Amniotic epithelial cell (primary cell): ENCODE results near the gene SCAANT1.

Experiments
- DNase-seq: peaks from one replicate; pipeline ENCODE4 v3.0.0-alpha.2; 2010; ENCODE audit warnings: low read depth

SCAANT1 gene

DNA sequence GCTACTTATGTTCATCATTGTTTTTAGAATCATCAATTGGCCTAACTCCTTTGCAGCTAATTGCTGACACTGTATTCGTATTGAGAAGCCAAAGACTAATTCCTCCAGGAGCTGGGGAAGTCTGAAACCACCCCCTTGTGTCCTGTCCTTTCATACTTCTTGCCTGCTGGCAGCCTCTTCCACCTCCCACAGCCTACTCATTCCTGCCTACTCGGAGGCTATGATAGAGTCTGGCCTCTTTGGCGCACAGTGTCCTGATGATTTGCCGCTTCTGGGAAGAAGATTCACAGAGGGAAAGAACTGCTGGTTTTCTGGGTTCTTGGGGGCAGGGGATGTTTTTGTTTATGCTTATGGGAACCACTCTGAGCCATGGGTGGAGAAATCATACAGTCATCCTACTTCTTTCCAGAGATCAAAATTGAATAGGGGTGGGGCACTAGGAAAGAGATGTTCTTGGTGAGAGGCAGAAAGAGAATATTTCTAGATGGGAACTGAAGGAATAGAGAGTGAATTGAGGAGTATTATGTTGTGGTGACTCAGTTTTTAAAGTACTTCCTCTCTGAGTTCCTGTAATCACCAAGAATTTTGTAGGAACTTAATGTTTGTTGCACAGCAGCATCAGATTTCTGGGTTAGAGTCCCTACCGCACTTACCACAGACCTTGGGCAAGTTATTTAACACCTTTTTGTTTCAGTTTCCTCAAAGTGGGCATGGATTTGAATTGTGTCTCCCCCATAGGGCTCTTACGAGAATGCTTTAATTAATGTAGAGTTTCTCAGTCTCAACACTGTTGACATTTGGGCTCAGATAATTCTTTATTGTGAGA lies 22.1 kb upstream of the SCAANT1 start:
- peak; percentile 42 for DNase-seq

DNA sequence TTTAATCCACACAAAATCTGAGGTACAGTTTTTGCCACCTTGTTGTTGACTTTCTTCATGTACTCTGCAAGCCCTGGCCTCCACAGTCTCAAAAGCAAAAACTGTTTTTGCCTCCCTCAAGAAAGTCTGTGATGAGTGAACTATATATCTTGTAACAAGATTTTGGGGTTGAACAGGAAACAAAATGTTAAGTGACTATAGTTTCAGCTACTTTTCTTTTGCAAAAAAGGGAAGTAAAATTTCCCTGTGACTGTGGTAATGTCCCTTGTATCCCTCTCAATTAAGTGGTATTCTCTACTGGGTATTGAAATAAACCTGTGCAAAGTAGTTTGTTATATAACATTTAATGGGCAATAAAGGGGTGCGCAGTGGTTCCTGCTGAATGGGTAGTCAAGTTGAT lies 21.3 kb upstream of the SCAANT1 start:
- DNase-seq, result no peak

- DNase-seq, result no peak
Observed at GRCh38 chr3:63932509-63933212, 20.5 kb upstream of the SCAANT1 start.

GRCh38 chr3:63931290-63931689 lies 19.1 kb upstream of the SCAANT1 start:
- no peak for DNase-seq

GRCh38 chr3:63927422-63928280 lies 15.5 kb upstream of the SCAANT1 start:
- peak; percentile 50 for DNase-seq

- DNase-seq, result no peak
Observed at GRCh38 chr3:63926309-63926708, 14.1 kb upstream of the SCAANT1 start.

- DNase-seq, result no peak
Observed at GRCh38 chr3:63922491-63923199, 10.5 kb upstream of the SCAANT1 start.

DNA sequence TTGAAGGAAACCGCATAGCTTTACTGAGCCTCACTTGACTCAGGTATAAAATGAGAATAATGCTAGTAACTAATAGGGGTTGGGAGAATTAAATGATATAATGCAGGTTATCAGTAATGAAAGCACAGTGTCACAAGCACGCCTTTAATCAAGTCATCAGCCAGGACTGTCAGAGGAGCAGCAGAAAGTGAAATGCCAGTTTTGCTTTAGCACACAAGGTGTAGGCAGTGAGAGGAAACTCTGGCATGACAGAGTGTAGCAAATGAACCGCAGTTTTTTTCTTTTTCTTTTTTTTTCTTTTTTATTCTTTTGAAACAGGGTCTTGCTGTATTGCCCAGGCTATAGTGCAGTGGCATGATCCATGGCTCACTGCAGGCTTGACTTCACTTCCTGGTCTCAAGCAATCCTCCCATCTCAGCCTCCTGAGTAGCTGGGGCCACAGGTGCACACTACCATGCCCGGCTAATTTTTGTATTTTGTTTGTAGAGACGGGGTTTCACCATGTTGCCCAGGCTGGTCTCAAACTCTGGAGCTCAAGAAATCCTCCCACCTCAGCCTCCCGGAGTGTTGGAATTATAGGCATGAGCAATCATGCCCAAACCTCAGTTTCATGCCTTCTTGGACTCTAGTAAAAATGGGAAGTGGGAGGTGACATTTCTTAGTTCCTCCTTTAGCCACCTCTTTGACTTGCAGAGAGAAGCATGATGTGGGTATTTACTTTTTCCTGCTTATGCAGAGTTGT lies 9.7 kb upstream of the SCAANT1 start:
- no peak for DNase-seq

DNA sequence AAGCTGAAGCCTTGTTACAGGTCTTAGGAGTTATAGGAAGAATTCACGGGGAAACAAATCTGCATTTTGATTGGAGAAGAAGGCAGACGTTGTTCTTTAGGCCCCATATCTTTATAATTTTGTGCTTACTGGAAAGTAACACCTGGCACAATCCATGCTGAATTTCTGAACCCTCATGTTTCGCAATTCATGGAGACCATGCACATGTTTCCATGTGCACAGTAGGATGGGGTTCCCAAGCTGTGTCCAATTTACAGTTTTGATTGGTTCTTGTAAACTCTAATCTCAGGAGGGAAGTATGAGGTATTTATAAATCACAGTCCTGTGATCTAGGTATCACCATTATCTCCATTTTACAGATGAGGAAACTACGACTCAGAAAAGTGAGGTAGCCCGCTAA lies 7.8 kb upstream of the SCAANT1 start:
- peak; percentile 27 for DNase-seq

DNA sequence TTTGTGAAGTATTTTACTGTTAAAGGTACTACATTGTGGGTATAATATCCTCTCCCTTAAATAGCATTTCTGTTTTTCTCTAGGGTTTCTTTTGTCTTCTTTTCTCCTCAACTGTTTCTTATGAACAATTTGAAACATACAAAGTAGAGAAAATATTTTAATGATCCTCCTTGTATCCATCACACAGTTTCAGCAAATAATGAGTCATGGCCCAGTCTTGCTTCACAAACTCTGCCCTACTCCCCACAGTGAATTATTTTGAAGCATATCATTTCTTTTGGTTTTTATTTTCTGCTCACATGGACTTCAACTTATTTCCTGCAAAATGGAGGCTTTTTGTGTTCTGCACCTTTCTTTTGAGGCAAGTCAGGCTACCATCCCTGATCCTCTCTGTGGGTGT lies 6.1 kb upstream of the SCAANT1 start:
- DNase-seq, result peak; percentile 54

DNA sequence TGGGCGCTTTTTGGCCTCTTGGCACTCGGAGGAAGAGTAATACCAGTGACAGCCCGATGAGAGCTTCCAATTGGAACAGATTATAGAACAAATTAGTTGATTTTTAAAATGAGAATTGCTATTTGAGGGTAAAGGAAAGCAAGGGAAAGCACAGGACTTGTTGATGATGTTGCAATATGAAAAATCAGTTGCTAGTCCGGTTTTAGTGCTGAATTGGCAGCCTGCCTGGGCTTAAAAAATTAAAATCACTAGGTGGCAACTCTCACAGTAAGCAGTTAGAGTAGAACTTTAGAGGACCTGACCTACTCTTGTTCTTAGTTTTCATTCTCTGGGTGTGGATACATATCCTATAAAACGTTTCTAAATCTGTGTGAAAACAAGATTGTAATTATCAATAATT lies 2.1 kb upstream of the SCAANT1 start:
- DNase-seq, result peak; percentile 26

DNA sequence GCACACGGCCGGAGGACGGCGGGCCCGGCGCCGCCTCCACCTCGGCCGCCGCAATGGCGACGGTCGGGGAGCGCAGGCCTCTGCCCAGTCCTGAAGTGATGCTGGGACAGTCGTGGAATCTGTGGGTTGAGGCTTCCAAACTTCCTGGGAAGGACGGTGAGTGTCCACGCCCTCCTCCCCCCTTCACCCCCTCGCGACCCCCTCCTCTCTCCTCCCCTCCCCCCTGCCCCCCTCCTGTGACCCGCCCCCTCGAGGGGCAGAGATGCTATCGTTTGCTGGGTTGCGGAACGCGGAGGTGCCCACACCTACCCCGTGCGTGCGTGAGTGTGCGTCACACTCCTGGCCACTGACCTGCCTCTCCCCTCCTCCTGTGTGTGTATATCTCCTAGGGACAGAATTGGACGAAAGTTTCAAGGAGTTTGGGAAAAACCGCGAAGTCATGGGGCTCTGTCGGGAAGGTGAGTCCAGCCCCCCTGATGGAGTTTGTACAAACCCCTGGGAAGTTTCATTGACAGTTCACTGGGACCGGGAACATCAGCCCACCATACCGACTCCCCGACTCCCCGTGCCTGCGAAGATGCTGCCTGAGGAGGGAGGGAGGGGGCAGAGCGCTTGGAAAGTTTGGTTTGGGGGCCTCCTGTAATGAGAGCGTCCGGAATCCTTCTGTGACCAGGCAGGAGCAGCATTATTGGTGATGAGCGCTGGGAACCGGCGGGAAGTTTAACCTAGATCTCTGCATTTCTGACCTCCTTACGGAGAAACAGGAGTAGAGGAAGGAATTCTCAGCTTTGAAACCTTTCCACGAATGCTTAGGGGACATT lies 795 bp upstream of the SCAANT1 start:
- peak; percentile 45 for DNase-seq

DNA sequence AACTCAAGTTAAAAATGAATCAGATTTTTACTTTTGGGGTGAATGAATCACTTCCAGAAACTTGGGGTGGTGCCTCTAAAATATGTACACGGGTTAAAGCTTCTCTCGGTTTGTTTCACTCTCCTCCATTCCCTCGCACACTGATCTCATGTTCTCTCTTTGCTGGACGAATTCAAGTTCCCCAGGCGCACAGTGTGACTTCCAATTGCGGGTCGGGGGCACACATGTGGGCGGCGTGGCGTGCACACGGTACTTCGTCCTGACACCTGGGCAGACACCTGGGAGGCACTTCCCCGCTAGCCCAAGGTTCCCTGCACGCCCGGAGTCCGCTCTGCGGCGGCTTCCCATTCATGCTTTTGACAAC lies 692 bp downstream of the SCAANT1 start:
- no peak for DNase-seq

DNA sequence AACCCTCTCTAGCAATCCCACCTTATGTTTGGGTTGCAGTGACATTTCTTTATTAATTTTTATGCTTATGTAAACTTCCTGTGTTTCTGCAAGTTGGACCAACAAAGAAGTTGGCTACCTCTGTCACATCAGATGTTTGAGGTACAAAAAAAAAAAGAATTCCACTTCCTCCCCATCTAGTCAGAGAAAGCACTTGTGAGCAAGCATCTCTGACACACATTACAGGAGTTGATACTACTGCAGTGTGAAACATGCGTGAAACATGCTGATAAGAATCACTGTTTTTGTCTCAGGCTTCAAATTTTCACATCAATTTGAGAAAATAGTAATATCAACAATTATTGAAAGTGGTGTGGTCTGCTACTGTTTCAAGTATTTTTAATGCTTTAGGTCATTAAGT lies 1.3 kb downstream of the SCAANT1 start:
- peak; percentile 3 for DNase-seq

GRCh38 chr3:63910001-63910400 lies 2.2 kb downstream of the SCAANT1 start:
- no peak for DNase-seq

- DNase-seq, result no peak
Observed at GRCh38 chr3:63909431-63909830, 2.8 kb downstream of the SCAANT1 start.

- DNase-seq, result no peak
Observed at GRCh38 chr3:63908776-63909175, 3.4 kb downstream of the SCAANT1 start.

GRCh38 chr3:63908081-63908736 lies 4.0 kb downstream of the SCAANT1 start:
- peak; percentile 33 for DNase-seq

DNA sequence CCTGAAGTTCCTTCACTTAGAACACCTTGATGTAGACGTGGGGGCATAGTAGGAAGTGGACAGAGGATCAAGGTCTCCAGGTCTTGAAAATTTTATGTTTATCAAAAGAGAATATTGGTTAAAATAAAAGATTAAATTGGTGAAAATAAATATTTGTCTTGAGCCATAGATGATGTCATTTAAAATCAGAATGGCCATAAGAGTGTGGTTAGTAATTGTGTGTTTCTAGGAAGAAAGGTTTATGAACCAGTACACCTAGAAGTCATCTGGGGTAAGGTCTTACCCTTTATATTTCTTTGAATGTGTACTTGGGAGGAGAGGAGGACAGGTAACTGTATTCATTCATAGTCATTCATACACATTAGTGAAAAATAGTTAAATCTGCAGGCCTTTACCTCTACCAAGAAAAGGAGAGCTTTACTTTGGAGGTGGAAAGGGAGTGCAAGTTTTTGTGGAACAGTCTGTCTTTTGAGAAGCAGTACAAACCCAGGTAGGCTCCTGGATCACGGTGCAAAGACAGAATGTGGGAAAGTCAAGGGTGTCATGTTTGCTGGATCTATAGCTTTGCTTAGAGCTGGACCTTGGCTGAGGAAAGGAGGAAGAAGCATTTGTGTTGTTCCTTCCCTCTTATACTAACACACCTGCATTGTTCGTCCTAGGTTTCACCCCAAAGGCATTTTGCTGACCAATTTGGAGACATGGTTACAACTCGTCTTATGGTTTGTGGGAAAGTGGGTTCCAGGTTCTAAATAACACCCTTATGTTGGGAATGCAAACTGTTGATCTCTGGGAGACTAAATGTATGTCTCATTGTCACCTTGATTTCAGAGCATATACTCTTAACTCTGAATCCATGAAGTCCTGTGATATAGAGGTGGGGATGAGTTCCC lies 6.2 kb downstream of the SCAANT1 start:
- DNase-seq, result no peak
